Activated T-helper 2 cell treated with anti-CD3 and anti-CD28 coated beads, Interferon-gamma antibody, Interleukin-2, Interleukin-4, amounts not matched to agents 10 μg/mL and 5 μg/mL and 100 μg/mL, durations not matched to agents 14 hours and 24 hours and 36 hours (primary cell): ENCODE data around the gene BCL11B. TPM values are rescaled to one million over a fixed set of nuclear protein-coding genes. Genes with fewer than 3 reads are reported as not detected.

ENCODE experiments used
- DNase-seq: peaks from one replicate; pipeline ENCODE4 v3.0.0; 2021; ENCODE audit warnings: low spot score
- H3K27ac Mint-ChIP-seq: one replicate; pipeline ENCODE4 v1.8.0; 2021; ENCODE audit warnings: mixed read lengths
- H3K27me3 Mint-ChIP-seq: one replicate; pipeline ENCODE4 v1.8.0; 2021; ENCODE audit warnings: low read depth, mixed read lengths
- H3K36me3 Mint-ChIP-seq: one replicate; pipeline ENCODE4 v1.8.0; 2021; ENCODE audit warnings: low read depth, mixed read lengths
- H3K4me1 Mint-ChIP-seq: one replicate; pipeline ENCODE4 v1.8.0; 2021; ENCODE audit warnings: low read depth, mixed read lengths
- H3K4me3 Mint-ChIP-seq: one replicate; pipeline ENCODE4 v1.8.0; 2021; ENCODE audit warnings: low read depth, mild to moderate bottlenecking, moderate library complexity, mixed read lengths
- H3K9me3 Mint-ChIP-seq: one replicate; pipeline ENCODE4 v1.8.0; 2021; ENCODE audit warnings: mixed read lengths
- intact Hi-C: fragments of 100-400 bp; cut with micrococcal nuclease; formaldehyde crosslinking; loops from one replicate; pipeline ENCODE4 v1.15.1; 2023
- total RNA-seq: library from RNA; stranded (reverse); gene quantifications from 2 replicates; pipeline ENCODE4 v1.2.3, GENCODE V29; 2022

BCL11B gene
- total RNA-seq, 1 donor from 2014 or later: 34.1 TPM

DNA sequence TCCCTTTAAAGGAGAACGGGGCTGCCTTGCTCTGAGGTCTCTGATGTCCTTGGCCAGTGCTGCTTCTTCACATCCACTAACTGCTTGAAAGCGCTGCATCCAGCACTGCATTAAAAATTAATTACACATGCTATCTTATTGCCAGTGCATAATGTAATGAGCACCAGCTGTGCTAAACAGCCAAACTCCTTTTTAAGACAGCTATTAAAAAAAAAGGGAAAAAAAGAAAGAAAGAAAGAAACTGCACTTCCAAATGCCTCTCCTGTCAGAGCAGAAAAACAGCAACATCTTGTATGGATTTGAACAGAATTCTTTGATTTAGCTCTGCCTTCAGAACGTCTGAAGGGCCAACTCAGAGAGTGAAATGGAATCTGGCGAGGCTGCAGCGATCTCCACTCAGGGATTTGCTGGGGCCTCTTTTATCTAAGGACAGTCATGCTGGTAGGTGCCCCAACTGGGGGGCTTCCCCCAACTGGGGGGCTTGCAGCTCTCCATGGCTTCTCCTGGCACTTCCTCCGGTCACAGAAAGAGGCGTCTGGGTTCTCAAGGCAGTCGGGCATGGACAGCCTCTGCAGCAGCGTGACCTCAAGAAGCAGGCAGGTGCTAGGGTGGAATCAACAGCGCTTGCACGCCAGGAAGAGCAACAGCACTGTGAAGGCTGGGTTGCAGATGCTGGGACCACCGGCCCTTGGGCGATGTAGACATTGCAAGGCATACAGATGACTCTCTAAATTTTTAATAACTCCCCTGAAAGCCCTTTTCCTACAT is 46.4 kb downstream of the BCL11B start:
- Mint-ChIP-seq H3K36me3 (peaks cover 88% of the 10 kb centered on the region), H3K27me3 (no peaks in the 10 kb centered on the region), H3K4me1 (peaks cover 86% of the 10 kb centered on the region), H3K9me3 (no peaks in the 10 kb centered on the region), H3K27ac (peak overlapping the region; percentile 93), H3K4me3 (peak overlapping the region; percentile 27)
- no peak for DNase-seq
- intact Hi-C loops: no loop called here

GRCh38 chr14:99224948-99225347 is 47.0 kb downstream of the BCL11B start:
- intact Hi-C loops: no loop called here
- H3K9me3 Mint-ChIP-seq: no peaks in the 10 kb centered on the region

DNA sequence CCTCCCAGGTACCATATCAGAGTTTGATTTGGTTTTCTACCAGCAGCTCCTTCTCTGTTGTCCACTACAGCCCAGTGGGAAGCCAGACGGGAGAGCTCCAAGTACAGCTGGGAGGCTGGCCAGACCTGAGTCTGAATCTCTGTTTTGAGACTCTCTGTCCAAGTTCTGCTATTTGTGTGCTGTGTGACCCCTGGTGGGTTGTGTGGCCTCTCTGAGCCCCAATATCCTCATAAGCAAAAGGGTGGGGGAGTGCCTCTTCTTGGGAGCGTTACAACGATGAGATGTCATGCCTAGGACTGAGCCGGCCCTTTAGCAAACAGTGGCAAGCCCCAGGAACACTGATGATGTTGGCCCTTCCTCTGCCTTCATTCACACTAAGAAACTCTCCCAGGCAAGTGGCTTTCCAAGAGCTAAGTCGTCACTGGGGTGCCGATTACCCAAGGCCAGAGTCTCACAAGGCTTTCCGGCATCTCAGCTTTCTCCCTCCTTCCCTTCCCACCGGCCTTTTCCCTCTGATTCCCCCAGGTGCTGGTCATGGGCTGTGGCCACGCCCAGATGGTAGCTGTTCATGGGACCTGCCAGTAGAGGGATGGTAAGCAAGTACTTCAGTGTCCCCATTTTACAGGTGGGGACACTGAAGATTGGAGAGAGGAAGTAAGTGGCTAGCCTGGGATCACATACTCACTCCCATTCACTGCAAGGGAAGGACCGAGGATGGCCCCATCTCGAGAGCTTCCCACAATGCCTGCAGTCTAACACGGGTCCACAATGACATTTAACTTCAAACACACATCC is 47.7 kb downstream of the BCL11B start:
- intact Hi-C loops: no loop called here
- Mint-ChIP-seq H3K4me3 (no peak overlapping the region), H3K4me1 (peaks cover 83% of the 10 kb centered on the region), H3K27ac (peak overlapping the region; percentile 82), H3K27me3 (no peaks in the 10 kb centered on the region), H3K36me3 (peaks cover 86% of the 10 kb centered on the region), H3K9me3 (no peaks in the 10 kb centered on the region)
- DNase-seq: no peak

More at GRCh38 chr14:99224948-99225347, 47.0 kb downstream of the BCL11B start:
- H3K4me1 Mint-ChIP-seq: peaks cover 85% of the 10 kb centered on the region
- H3K27ac Mint-ChIP-seq: peak overlapping the region; percentile 82
- H3K36me3 Mint-ChIP-seq: peaks cover 91% of the 10 kb centered on the region
- no peak overlapping the region for H3K4me3 Mint-ChIP-seq
- no peak for DNase-seq
- no peaks in the 10 kb centered on the region for H3K27me3 Mint-ChIP-seq

DNA sequence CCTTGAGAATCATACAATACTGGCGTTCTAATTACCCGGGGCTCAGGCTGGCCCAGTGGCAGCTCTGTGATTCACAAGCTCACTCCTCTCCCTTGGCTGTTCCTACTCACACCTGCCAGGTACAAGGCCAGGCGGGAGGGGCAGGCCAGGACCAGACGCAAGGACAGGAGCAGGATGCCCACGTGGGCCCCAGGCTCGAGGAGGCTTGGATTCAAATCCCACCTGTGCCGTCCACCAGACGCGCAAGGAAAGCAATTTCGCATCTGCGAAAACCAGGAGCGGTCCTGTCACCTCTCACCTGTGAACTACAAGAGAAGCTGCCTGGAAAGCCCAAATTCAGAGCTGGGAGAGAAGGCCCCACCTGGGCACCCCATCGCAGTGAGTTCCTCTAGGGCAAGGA is 50.6 kb downstream of the BCL11B start:
- no peak for DNase-seq
- Mint-ChIP-seq H3K27me3 (no peaks in the 10 kb centered on the region), H3K9me3 (no peaks in the 10 kb centered on the region), H3K4me3 (no peak overlapping the region), H3K27ac (peak overlapping the region; percentile 44), H3K4me1 (peaks cover 78% of the 10 kb centered on the region), H3K36me3 (peaks cover 68% of the 10 kb centered on the region)
- intact Hi-C loops: no loop called here

DNA sequence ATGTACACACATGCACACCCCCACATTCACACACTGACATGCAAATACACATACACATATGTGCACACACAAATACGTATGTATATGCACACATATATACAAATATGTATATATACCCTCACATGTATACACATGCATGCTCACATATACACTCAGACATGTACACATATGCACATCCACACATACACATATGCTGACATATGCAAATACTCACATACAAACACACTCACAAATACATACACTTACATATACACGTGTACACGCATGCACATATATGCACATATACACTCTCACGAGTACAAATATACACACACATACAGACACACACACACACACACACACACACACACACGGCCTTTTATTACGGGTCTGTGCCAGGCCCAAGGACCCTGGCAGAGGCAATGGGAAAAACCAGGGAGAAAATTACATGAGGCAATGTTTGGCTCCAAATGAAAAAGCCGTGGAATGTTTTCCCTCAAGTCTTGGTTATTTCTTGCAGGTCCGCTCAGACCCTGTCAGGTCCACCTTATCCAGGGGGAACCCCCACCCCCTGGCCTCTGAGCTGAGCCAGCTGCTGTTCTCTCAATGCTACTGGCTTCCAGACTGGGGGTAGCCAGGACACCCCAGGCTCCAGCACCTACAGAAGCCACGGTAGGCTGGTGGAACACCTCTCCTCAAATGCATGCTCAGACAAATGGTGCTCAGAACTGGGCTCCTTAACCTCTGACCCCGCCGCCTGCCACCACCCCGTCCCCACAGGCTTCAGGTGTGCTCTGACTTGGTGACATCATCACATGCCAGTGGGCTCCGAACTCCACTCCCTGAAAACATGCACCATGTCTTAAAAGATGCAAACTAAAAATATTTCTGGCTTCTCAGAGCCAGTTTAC is 54.7 kb downstream of the BCL11B start:
- intact Hi-C loops: no loop called here
- Mint-ChIP-seq H3K27ac (peak overlapping the region; percentile 64), H3K27me3 (no peaks in the 10 kb centered on the region), H3K4me1 (peaks cover 73% of the 10 kb centered on the region), H3K9me3 (no peaks in the 10 kb centered on the region), H3K4me3 (no peak overlapping the region), H3K36me3 (peaks cover 40% of the 10 kb centered on the region)
- DNase-seq: no peak

DNA sequence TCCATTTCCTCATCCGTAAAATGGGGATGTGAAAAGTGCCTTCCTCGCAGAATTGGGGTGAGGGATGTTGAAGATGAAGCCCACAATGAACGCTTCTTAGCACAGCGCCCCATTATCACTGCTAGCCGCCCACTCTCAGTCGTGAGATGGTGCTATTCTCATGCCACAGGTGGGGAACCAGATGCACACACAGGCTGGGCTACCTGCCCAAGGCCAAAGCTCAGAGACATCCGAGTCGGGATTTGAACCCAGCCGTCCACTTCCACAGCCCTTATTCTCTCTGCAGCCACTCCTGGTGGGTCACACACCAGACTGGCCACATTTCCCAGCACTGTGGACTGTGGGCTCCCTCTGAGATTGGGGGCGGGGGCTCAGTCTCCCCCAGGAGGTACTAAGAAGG is 55.8 kb downstream of the BCL11B start:
- DNase-seq: no peak
- Mint-ChIP-seq H3K36me3 (peaks cover 39% of the 10 kb centered on the region), H3K4me3 (peak overlapping the region; percentile 23), H3K27me3 (no peaks in the 10 kb centered on the region), H3K9me3 (no peaks in the 10 kb centered on the region), H3K4me1 (peaks cover 77% of the 10 kb centered on the region), H3K27ac (peak overlapping the region; percentile 64)
- intact Hi-C loops: no loop called here

DNA sequence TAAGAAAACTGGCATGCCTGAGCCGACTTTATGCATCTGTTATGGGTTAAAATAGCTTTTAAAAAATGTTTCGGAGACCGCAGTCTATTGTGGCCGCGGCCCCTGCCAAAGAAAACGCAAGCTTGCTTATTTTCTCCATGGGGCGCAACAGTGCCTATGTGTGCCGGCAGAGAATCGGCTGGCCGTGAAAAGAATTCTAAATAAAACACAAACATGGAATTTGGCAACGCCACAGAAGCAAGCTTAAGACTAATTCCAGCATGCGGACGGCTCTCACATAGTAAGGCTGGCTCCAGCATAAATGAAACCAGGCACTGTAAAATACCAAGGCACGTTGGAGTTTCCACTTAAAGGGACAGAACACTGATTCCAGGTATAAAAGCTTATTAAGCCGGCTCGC is 56.7 kb downstream of the BCL11B start:
- peaks cover 40% of the 10 kb centered on the region for H3K36me3 Mint-ChIP-seq
- peak overlapping the region; percentile 80 for H3K4me3 Mint-ChIP-seq
- H3K27ac Mint-ChIP-seq: peak overlapping the region; percentile 69
- intact Hi-C loops: loop anchor here (2.0 kb wide), 1 partner anchor 16 kb away; no protein-coding TSS in a partner anchor
- no peaks in the 10 kb centered on the region for H3K9me3 Mint-ChIP-seq
- no peaks in the 10 kb centered on the region for H3K27me3 Mint-ChIP-seq
- no peak for DNase-seq
- H3K4me1 Mint-ChIP-seq: peaks cover 83% of the 10 kb centered on the region

GRCh38 chr14:99214701-99215100 is 57.3 kb downstream of the BCL11B start:
- Mint-ChIP-seq H3K36me3 (peaks cover 37% of the 10 kb centered on the region), H3K4me1 (peaks cover 84% of the 10 kb centered on the region), H3K27ac (peak overlapping the region; percentile 28), H3K9me3 (no peaks in the 10 kb centered on the region), H3K27me3 (no peaks in the 10 kb centered on the region), H3K4me3 (peak overlapping the region; percentile 80)
- intact Hi-C loops: loop anchor here (2.0 kb wide), 1 partner anchor 16 kb away; no protein-coding TSS in a partner anchor
- no peak for DNase-seq

GRCh38 chr14:99213527-99213971 is 58.4 kb downstream of the BCL11B start:
- Mint-ChIP-seq H3K9me3 (no peaks in the 10 kb centered on the region), H3K27ac (peak overlapping the region; percentile 92), H3K36me3 (peaks cover 35% of the 10 kb centered on the region), H3K27me3 (no peaks in the 10 kb centered on the region), H3K4me3 (peak overlapping the region; percentile 59), H3K4me1 (peaks cover 85% of the 10 kb centered on the region)
- intact Hi-C loops: no loop called here
- no peak for DNase-seq

DNA sequence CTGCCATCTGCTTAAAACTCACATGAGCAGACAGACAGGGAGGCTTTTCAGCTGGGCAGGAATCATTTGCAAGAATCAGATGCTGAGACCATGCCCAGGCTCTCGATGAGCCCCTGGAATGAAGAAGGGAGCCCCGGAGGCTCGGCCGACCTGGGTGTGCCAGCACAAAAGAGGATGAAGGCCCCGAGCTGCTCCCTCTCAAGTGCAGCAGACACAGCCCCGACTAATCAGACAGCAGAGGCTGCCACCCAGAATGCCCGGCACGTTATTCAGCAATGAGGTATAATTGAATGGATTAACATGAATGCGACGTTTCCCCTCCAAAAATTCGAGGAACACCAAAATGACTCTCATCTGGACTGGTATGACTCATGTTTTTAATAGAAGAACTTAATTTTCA is 58.9 kb downstream of the BCL11B start:
- no peak for DNase-seq
- Mint-ChIP-seq H3K9me3 (no peaks in the 10 kb centered on the region), H3K27ac (peak overlapping the region; percentile 92), H3K36me3 (peaks cover 31% of the 10 kb centered on the region), H3K4me3 (peak overlapping the region; percentile 59), H3K4me1 (peaks cover 85% of the 10 kb centered on the region), H3K27me3 (no peaks in the 10 kb centered on the region)
- intact Hi-C loops: no loop called here

DNA sequence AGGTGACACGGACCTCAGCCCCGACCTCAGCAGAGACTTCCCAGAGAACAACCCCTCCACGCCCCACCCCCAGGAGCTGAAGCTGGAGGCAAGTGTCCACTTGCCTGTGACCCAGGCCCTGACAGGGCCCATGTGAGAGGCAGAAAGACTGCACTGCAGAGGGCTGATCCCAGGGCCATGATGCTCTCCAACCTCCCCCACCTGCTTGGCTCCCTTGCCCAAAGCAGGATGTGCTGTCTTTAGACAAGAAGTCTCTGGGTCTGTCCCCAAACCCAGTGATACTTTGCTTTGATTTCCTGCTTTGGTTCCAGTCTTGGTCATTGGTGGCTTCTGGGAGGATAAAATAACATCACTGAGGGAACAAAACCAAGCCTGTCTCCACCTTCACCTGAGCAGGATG is 59.4 kb downstream of the BCL11B start:
- no peak for DNase-seq
- peak overlapping the region; percentile 92 for H3K27ac Mint-ChIP-seq
- intact Hi-C loops: no loop called here
- no peaks in the 10 kb centered on the region for H3K27me3 Mint-ChIP-seq
- no peaks in the 10 kb centered on the region for H3K9me3 Mint-ChIP-seq
- peaks cover 89% of the 10 kb centered on the region for H3K4me1 Mint-ChIP-seq
- H3K36me3 Mint-ChIP-seq: peaks cover 32% of the 10 kb centered on the region
- peak overlapping the region; percentile 59 for H3K4me3 Mint-ChIP-seq

- Mint-ChIP-seq H3K27me3 (no peaks in the 10 kb centered on the region), H3K4me3 (no peak overlapping the region), H3K9me3 (no peaks in the 10 kb centered on the region), H3K27ac (peak overlapping the region; percentile 92), H3K36me3 (peaks cover 36% of the 10 kb centered on the region), H3K4me1 (peaks cover 89% of the 10 kb centered on the region)
- intact Hi-C loops: no loop called here
- DNase-seq: no peak
These were observed 59.8 kb downstream of the BCL11B start for GRCh38 chr14:99212199-99212598.
